NT2/D1 (cell line): Measurements from ENCODE around the gene SDK1.

Experiments
- SUZ12 ChIP-seq: IDR thresholded peaks from 2 replicates; pipeline ENCODE4 v1.6.1; 2011; ENCODE audit not compliant: insufficient read length, insufficient read depth; ENCODE audit errors: extremely low read depth
- YY1 ChIP-seq: IDR thresholded peaks from 2 replicates; pipeline ENCODE4 v1.6.1; 2011; ENCODE audit not compliant: insufficient read length, insufficient read depth
- ZNF274 ChIP-seq: IDR thresholded peaks from 2 replicates; pipeline ENCODE4 v1.6.1; 2011; ENCODE audit warnings: mild to moderate bottlenecking, low read depth, low read length

- TF ChIP-seq SUZ12 (no peak), ZNF274 (no peak), YY1 (no peak)
Observed at GRCh38 chr7:3964980-3965606, 664.0 kb downstream of the SDK1 start.
